GM18502 (cell line): ENCODE results near the gene LRCH1.

Source experiments
- ATAC-seq: cut with Tn5 transposase; IDR thresholded peaks from one replicate; pipeline ENCODE4 v1.9.1; 2021; ENCODE audit warnings: mild to moderate bottlenecking; ENCODE audit not compliant: unreplicated experiment, poor library complexity

LRCH1 gene

GRCh38 chr13:46630431-46631178 lies 77.6 kb downstream of the LRCH1 start:
- ATAC-seq, result no peak

DNA sequence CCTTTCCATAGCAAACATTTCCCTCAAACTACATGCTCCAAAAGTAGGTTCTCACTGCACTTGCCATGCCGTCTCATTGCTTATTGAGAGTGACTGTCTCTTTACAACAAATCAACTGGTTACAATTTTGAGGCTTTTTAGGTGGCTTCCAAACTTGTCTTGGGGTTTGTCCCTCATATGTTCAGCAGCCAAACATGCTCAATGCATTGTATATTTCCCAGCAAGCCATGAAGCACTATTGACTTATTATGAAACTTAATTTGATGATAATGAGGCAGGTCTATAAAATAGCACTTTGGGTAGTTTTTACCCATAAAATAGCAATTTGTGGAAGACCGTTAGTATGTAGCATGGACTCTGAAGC lies 78.2 kb downstream of the LRCH1 start:
- ATAC-seq, result no peak

GRCh38 chr13:46632176-46632575 lies 79.2 kb downstream of the LRCH1 start:
- ATAC-seq, result no peak

GRCh38 chr13:46633416-46633815 lies 80.4 kb downstream of the LRCH1 start:
- no peak for ATAC-seq

DNA sequence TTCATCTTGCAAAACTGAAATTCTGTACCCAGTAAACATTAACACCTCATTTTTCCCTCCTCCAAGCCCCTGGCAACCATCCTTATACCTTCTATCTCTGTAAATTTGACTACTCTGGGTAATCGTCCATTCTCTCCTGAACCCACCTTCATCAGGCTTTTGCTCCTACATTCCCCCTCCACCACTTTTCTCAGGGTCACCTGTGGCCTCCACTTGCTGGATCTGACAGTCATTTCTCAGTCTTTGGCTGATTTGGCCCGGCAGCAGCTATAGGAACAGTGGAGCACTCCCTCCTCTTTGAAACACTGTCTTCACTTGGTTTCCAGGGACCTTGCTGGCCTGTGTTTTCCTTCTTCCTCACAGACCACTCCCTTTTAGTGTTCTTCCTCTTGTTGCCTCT lies 83.5 kb downstream of the LRCH1 start:
- no peak for ATAC-seq

DNA sequence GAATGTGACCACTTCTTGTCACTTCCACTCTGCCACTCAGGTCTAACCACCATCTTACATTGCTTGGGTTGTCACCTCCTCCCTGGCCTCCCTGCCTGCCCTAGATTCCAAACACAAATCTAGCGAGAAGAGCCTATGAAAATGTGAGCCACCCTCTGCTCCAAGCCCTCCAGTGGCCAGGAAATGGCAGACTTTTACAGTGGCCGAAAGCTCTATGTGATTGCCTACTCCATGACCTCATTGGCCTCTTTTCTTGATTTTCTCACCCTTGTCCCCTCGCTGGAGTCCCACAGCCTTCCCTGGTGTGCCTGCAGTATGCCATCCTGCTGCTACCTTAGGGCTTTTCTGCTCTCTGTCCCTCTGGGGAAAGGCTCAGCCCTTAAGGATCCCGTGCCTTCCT lies 84.2 kb downstream of the LRCH1 start:
- ATAC-seq, result no peak

DNA sequence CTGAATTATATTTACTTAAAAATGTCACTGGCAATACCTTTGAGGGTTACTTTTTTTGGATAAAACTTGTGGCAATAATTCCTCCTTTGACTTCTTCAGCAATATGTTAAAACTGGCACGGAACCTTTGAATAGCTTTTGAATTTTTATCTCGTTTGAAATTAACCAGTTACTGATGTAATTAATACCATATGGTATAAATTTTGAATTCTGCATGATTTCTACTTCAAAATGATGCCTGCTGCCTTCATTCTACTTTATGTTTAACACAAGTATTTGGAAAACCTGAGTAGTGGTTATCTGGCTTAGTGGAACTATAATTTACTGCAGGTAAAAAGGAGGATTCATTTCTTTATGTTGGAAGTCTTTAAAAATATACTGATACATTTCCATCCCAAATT lies 85.3 kb downstream of the LRCH1 start:
- no peak for ATAC-seq

DNA sequence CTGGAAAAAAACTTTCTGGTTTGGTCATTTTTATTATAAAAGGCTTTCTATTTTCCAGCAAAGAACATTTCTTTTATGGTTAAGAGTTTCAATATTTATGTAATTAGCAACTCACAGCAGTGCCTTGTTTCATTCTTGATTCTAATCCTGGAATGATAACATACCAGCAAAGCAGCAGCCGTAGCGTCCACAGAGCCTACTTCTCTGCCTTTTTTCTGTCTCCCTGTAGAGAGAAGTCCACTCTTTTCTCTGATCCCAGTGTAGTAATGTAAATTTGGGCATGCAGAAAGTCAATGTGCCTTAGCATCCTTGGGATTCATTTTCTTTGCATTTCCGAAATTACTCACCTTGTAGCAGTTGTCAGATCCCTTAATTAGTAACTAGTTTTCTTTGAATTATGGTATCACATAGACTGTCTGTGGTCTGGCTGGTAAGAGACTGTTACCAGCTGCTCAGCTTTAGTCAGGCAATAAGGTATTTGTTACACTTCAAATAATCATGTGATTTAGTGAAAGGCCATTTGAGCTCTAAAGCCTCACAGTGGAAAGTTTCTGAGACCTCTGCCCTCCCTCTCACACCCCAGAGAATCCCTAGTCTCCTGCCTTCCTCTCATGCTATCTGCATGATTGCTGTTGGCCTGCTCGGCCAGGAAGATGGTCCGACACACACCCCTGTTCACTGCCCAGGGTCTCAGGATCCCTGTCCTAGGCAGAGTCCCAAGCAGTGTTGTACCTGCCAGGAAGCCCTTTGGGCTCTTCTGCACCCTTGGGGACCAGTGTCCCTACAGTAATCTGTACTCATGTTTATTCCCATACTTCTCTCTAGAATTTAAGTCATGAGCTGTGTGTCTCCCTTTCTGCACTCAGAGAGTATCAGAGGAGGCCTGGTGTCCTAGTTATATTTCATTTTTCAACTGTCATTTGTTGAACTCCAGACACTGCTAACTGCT lies 86.3 kb downstream of the LRCH1 start:
- ATAC-seq, result peak; percentile 88

GRCh38 chr13:46640843-46641242 lies 87.9 kb downstream of the LRCH1 start:
- no peak for ATAC-seq

DNA sequence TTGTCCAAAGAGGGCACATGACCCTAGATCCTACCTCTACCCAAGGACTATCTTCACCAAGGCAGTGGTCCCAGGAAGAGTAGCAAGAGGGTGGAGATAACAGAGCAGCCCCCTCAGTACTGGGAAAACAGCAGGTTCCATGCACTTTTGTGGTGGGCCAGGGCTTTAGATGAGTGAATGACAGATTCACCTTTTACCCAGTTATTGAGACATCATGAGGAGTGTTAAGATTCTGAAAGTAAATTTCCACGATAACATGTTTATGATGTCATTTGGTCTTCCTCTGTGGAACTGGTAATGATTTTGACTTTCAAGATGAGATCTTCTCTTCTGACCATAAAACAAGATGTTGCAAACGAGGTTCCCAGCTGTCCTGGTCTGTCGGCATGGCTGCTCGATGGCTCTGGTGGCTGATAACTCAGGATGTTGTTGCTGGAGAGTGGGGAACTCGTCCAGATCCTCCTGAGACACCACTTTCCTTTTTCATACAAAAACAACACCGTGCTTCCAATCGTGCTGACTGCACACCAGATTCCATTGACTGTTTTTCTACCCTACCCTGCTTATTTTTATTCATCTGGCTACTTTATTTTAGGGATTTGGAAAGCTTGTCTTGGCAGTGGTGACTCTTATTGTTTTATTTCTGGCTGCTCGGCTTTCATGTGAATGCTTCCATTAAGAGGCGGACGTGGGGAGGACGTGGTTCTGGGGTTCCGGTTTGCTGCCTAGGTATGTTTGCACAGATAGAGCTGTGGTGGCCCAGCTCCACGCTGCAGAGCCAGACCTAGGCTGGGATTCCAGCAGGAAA lies 88.5 kb downstream of the LRCH1 start:
- ATAC-seq, result no peak

DNA sequence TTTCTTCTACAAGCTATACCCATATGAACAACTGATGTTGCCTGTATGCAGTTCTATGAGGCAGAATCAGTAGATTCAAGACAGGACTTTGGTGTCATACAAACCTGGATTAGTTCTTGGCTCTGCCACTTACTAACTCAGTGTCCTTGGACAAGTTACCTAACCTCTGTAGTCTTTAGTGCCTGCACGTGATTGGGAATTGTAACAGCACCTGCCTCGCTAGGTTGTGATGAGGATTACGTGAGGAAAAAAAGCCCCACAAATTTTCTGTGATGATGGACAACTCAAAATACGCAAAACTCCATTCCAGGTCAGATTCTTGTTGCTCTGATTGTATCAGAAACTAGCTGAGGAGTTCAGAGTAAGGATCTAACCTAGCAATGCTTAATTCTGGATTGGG lies 89.3 kb downstream of the LRCH1 start:
- no peak for ATAC-seq

GRCh38 chr13:46643165-46643777 lies 90.3 kb downstream of the LRCH1 start:
- ATAC-seq, result no peak

GRCh38 chr13:46644816-46645215 lies 91.8 kb downstream of the LRCH1 start:
- ATAC-seq, result no peak

- no peak for ATAC-seq
Measured at GRCh38 chr13:46647512-46648065, 94.6 kb downstream of the LRCH1 start.

DNA sequence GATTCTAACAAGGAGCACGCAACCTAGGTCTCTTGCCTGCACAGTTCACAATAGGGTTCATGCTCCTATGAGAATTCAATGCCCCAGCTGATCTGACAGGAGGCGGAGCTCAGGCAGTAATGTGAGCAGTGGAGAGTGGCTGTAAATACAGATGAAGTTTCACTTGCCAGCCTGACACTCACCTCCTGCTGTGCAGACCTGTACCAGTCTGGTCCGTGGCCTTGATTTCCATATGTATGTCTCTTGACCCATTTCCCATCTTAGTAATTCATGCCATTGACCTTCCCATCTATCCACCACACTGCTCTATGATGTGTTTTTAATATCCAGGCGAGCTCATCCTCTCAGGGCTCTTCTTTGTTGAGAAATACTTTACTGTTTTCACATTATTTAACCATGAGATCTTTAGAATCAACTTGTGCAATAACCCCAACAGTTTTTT lies 95.2 kb downstream of the LRCH1 start:
- ATAC-seq, result peak; percentile 84

- ATAC-seq, result no peak
Measured at GRCh38 chr13:46649816-46650215, 96.8 kb downstream of the LRCH1 start.

DNA sequence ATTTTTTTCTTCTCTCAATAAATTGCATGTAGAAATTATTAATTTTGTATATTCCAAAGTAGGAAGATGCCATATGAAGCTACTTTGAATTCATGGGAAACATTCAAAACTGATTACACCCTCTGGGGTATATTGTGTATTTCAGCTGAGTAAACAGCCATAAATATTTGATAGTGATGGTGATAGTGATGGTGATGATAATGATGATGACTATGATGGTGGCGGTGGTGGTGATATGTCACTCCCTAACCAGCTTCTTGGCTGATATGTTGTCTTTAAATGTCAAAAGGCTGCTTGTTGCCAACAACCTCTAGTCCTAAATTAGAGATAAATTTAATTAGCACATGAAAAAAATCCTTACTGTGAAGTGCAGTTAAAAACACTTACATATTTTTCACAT lies 102.0 kb downstream of the LRCH1 start:
- no peak for ATAC-seq

DNA sequence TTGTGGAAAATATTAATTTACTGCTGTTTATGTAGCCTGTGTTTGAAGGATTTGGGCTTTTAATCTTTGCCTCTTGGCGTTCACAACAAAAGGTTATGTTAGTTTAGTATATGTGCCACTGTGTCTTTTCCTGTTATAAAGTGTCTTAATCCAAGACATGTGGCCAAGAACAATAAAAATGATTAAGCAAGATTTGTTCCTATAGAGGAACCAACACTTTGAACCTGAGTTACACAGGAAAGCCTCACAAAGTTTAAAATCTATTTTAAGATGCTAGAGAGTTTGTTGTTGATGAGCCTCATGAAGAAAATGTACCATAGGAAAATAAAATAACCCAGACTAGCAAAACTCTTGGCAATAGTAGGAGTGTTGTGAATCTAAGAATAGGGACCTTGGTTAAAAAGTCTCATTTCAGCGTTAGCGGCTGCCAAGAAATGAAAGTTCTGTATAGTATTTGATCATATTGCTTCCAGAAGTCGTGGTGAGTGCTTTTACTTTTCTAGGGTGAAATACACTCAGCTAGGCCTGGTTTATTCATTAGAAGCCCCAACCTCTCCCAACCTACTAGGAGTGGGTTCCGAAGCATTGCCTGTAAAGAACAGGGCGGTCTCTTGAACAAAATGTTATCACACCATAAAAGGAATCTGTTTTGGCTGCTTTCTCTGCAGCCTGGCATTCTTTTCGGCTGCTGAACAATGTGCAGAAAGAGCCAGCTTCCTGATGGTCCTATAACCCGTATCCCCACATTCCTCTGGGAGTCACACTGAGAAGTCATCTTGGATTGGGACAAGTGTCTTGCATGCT lies 102.6 kb downstream of the LRCH1 start:
- ATAC-seq, result no peak

- peak; percentile 86 for ATAC-seq
Measured at GRCh38 chr13:46656786-46657185, 103.8 kb downstream of the LRCH1 start.
